Natural killer cell treated with Interleukin-12 subunit alpha and Interleukin-12 subunit beta and Interleukin-15 and Interleukin-18, amount 100 ng/mL, for 72 hours (primary cell): ENCODE measurements around the gene TH. TPM values are rescaled to one million over a fixed set of nuclear protein-coding genes. Genes with fewer than 3 reads are reported as not detected.
A peak's percentile ranks its signal among the peaks of the same experiment; 100 is the strongest.

ENCODE experiments used
- ATAC-seq, 2 donors: fragments of 150-1000 bp; cut with Tn5 transposase in 1 of 2; sonication (Bioruptor Pico), chemical (Tn5 transposase) in 1 of 2; 2 replicates each; pipeline ENCODE4 v1.10.0; 2021
- DNase-seq: peaks from one replicate; pipeline ENCODE4 v3.0.0; 2022; ENCODE audit warnings: low spot score
- H3K27ac Mint-ChIP-seq, 2 donors: 1 replicate in 1 of 2; 2 replicates in 1 of 2; pipeline ENCODE4 v1.8.0; 2022; ENCODE audit warnings: mixed read lengths in 2 of 2, mild to moderate bottlenecking in 1 of 2, moderate library complexity in 1 of 2
- H3K27me3 Mint-ChIP-seq, 2 donors: 1 replicate in 1 of 2; 2 replicates in 1 of 2; pipeline ENCODE4 v1.8.0; 2022; ENCODE audit warnings: mixed read lengths in 2 of 2
- H3K36me3 Mint-ChIP-seq: one replicate; pipeline ENCODE4 v1.8.0; 2022; ENCODE audit warnings: mixed read lengths
- H3K4me1 Mint-ChIP-seq, 2 donors: 1 replicate in 1 of 2; 2 replicates in 1 of 2; pipeline ENCODE4 v1.8.0; 2022; ENCODE audit warnings: low read depth in 2 of 2, mixed read lengths in 2 of 2, mild to moderate bottlenecking in 1 of 2
- H3K4me3 Mint-ChIP-seq: one replicate; pipeline ENCODE4 v1.8.0; 2022; ENCODE audit warnings: mixed read lengths
- H3K9me3 Mint-ChIP-seq: 2 replicates; pipeline ENCODE4 v1.8.0; 2022; ENCODE audit warnings: mixed read lengths
- total RNA-seq, 2 donors: library from RNA; stranded (reverse); gene quantifications; one replicate each; pipeline ENCODE4 v1.2.3, GENCODE V29; 2022

Gene TH
- total RNA-seq, 2 donors from 2014 or later, result not detected

GRCh38 chr11:2138068-2138430 lies 33.6 kb downstream of the TH start:
- Mint-ChIP-seq H3K27ac (no peak overlapping the region), H3K9me3 (no peaks in the 10 kb centered on the region), H3K4me1 (peaks cover 14 to 17% of the 10 kb centered on the region in 2 donors), H3K4me3 (peak overlapping the region; percentile 70), H3K27me3 (peaks cover 32 to 37% of the 10 kb centered on the region in 2 donors), H3K36me3 (no peaks in the 10 kb centered on the region)
- ATAC-seq (no peak), DNase-seq (no peak)

GRCh38 chr11:2137202-2138067 lies 34.2 kb downstream of the TH start:
- Mint-ChIP-seq H3K4me3 (no peak overlapping the region), H3K4me1 (peaks cover 7 to 11% of the 10 kb centered on the region in 2 donors)

GRCh38 chr11:2136952-2137201 lies 34.7 kb downstream of the TH start:
- H3K36me3 Mint-ChIP-seq, result peaks cover 2% of the 10 kb centered on the region
- H3K4me3 Mint-ChIP-seq, result no peak overlapping the region
- H3K9me3 Mint-ChIP-seq, result no peaks in the 10 kb centered on the region
- DNase-seq (no peak), ATAC-seq (no peak)
- peaks cover 6 to 7% of the 10 kb centered on the region in 2 donors for H3K4me1 Mint-ChIP-seq
- H3K27ac Mint-ChIP-seq, result no peak overlapping the region
- peaks cover 30 to 33% of the 10 kb centered on the region in 2 donors for H3K27me3 Mint-ChIP-seq

More at GRCh38 chr11:2137202-2138067, 34.2 kb downstream of the TH start:
- Mint-ChIP-seq H3K36me3 (no peaks in the 10 kb centered on the region), H3K27me3 (peaks cover 30 to 33% of the 10 kb centered on the region in 2 donors), H3K27ac (no peak overlapping the region), H3K9me3 (no peaks in the 10 kb centered on the region)
- no peak for ATAC-seq
- DNase-seq, result no peak

- DNase-seq (no peak), ATAC-seq (no peak)
- Mint-ChIP-seq H3K27ac (no peak overlapping the region), H3K4me1 (peaks cover 6 to 9% of the 10 kb centered on the region in 2 donors), H3K9me3 (peaks cover 4% of the 10 kb centered on the region), H3K36me3 (peaks cover 7% of the 10 kb centered on the region), H3K27me3 (peaks cover 32 to 33% of the 10 kb centered on the region in 2 donors), H3K4me3 (no peak overlapping the region)
These were observed 35.2 kb downstream of the TH start for GRCh38 chr11:2136209-2136951.

- DNase-seq, result no peak
- Mint-ChIP-seq H3K27me3 (peaks cover 34% of the 10 kb centered on the region in 2 donors), H3K36me3 (peaks cover 9% of the 10 kb centered on the region), H3K4me1 (peaks cover 6 to 8% of the 10 kb centered on the region in 2 donors), H3K4me3 (no peak overlapping the region), H3K27ac (no peak overlapping the region), H3K9me3 (peaks cover 7% of the 10 kb centered on the region)
- no peak for ATAC-seq
These were observed 35.9 kb downstream of the TH start for GRCh38 chr11:2135648-2136201.

GRCh38 chr11:2135018-2135569 lies 36.5 kb downstream of the TH start:
- Mint-ChIP-seq H3K4me3 (no peak overlapping the region), H3K27ac (no peak overlapping the region), H3K4me1 (peaks cover 6 to 8% of the 10 kb centered on the region in 2 donors), H3K36me3 (peaks cover 9% of the 10 kb centered on the region), H3K27me3 (peaks cover 34% of the 10 kb centered on the region in 2 donors), H3K9me3 (peaks cover 7% of the 10 kb centered on the region)
- DNase-seq (no peak), ATAC-seq (no peak)

GRCh38 chr11:2134022-2135010 lies 37.3 kb downstream of the TH start:
- Mint-ChIP-seq H3K27me3 (peaks cover 34% of the 10 kb centered on the region in 2 donors), H3K36me3 (peaks cover 9% of the 10 kb centered on the region), H3K4me1 (peaks cover 6 to 8% of the 10 kb centered on the region in 2 donors), H3K4me3 (no peak overlapping the region), H3K9me3 (peaks cover 7% of the 10 kb centered on the region), H3K27ac (no peak overlapping the region)
- ATAC-seq (peak in 1 of 2 donors; percentile 18), DNase-seq (no peak)

GRCh38 chr11:2133241-2134021 lies 38.2 kb downstream of the TH start:
- Mint-ChIP-seq H3K36me3 (peaks cover 9% of the 10 kb centered on the region), H3K9me3 (peaks cover 7% of the 10 kb centered on the region), H3K4me3 (no peak overlapping the region), H3K27me3 (peaks cover 34 to 38% of the 10 kb centered on the region in 2 donors), H3K4me1 (peaks cover 5 to 8% of the 10 kb centered on the region in 2 donors), H3K27ac (no peak overlapping the region)
- ATAC-seq (no peak), DNase-seq (no peak)

GRCh38 chr11:2132874-2133240 lies 38.8 kb downstream of the TH start:
- peaks cover 34 to 36% of the 10 kb centered on the region in 2 donors for H3K27me3 Mint-ChIP-seq
- H3K9me3 Mint-ChIP-seq, result peaks cover 7% of the 10 kb centered on the region
- no peak overlapping the region for H3K27ac Mint-ChIP-seq

GRCh38 chr11:2132246-2132645 lies 39.4 kb downstream of the TH start:
- no peak for DNase-seq
- peaks cover 3 to 8% of the 10 kb centered on the region in 2 donors for H3K4me1 Mint-ChIP-seq

More at GRCh38 chr11:2132874-2133240, 38.8 kb downstream of the TH start:
- Mint-ChIP-seq H3K36me3 (peaks cover 9% of the 10 kb centered on the region), H3K4me3 (no peak overlapping the region), H3K4me1 (peaks cover 3 to 8% of the 10 kb centered on the region in 2 donors)
- ATAC-seq (no peak), DNase-seq (no peak)

GRCh38 chr11:2131371-2132236 lies 40.0 kb downstream of the TH start:
- peaks cover 3 to 8% of the 10 kb centered on the region in 2 donors for H3K4me1 Mint-ChIP-seq
- no peak overlapping the region for H3K27ac Mint-ChIP-seq
- ATAC-seq, result no peak
- DNase-seq, result no peak
- H3K36me3 Mint-ChIP-seq, result peaks cover 9% of the 10 kb centered on the region
- H3K9me3 Mint-ChIP-seq, result peaks cover 7% of the 10 kb centered on the region
- H3K4me3 Mint-ChIP-seq, result peak overlapping the region; percentile 13
- H3K27me3 Mint-ChIP-seq, result peaks cover 34% of the 10 kb centered on the region in 2 donors

More at GRCh38 chr11:2132246-2132645, 39.4 kb downstream of the TH start:
- Mint-ChIP-seq H3K27me3 (peaks cover 34 to 36% of the 10 kb centered on the region in 2 donors), H3K27ac (no peak overlapping the region), H3K9me3 (peaks cover 7% of the 10 kb centered on the region), H3K36me3 (peaks cover 9% of the 10 kb centered on the region), H3K4me3 (no peak overlapping the region)
- ATAC-seq, result no peak
